Stimulated activated CD8-positive, alpha-beta memory T cell treated with anti-CD3 and anti-CD28 coated beads, Interleukin-12 subunit alpha, Interleukin-12 subunit beta, amount 100 ng/mL, for 24 hours (primary cell): ENCODE data around the gene TMEM240.

Experiments used
- DNase-seq: peaks from one replicate; pipeline ENCODE4 v3.0.0-alpha.2; 2020; ENCODE audit errors: extremely low read depth

TMEM240 gene

GRCh38 chr1:1540090-1540817, at the start of gene TMEM240:
Gene TMEM240, minus strand, starts transcription at chr1:1540624. Its CDS starts 278 bp downstream, at chr1:1540346.
- DNase-seq: peak; percentile 22

GRCh38 chr1:1583347-1584010, 43.1 kb upstream of the TMEM240 start:
- no peak for DNase-seq

- no peak for DNase-seq
Measured at GRCh38 chr1:1582585-1583346, 42.3 kb upstream of the TMEM240 start.

- DNase-seq: no peak
Measured at GRCh38 chr1:1578371-1578940, 38.0 kb upstream of the TMEM240 start.

GRCh38 chr1:1577367-1578011, 37.1 kb upstream of the TMEM240 start:
- no peak for DNase-seq

GRCh38 chr1:1574721-1575537, 34.5 kb upstream of the TMEM240 start, which contains the start of gene SSU72:
Gene SSU72, minus strand, starts transcription at chr1:1574863. Its CDS starts 306 bp downstream, at chr1:1574557.
- peak; percentile 85 for DNase-seq

GRCh38 chr1:1573843-1574720, 33.7 kb upstream of the TMEM240 start:
- DNase-seq: peak; percentile 39

GRCh38 chr1:1569341-1569740, 28.9 kb upstream of the TMEM240 start:
- no peak for DNase-seq

- DNase-seq: no peak
Measured at GRCh38 chr1:1567891-1568291, 27.5 kb upstream of the TMEM240 start.

- no peak for DNase-seq
Measured at GRCh38 chr1:1567152-1567875, 26.9 kb upstream of the TMEM240 start.

GRCh38 chr1:1565340-1565739, 24.9 kb upstream of the TMEM240 start:
- no peak for DNase-seq

- DNase-seq: no peak
Measured at GRCh38 chr1:1564268-1564667, 23.8 kb upstream of the TMEM240 start.

GRCh38 chr1:1563688-1564087, 23.3 kb upstream of the TMEM240 start:
- DNase-seq: no peak

- DNase-seq: no peak
Measured at GRCh38 chr1:1562556-1563195, 22.3 kb upstream of the TMEM240 start.

GRCh38 chr1:1561801-1562470, 21.5 kb upstream of the TMEM240 start:
- no peak for DNase-seq

- DNase-seq: no peak
Measured at GRCh38 chr1:1560178-1560577, 19.8 kb upstream of the TMEM240 start.

- DNase-seq: no peak
Measured at GRCh38 chr1:1559066-1559465, 18.6 kb upstream of the TMEM240 start.

- no peak for DNase-seq
Measured at GRCh38 chr1:1558591-1558990, 18.2 kb upstream of the TMEM240 start.
